DOHH2 (cell line): Measurements from ENCODE around the gene BET1.

ENCODE experiments used
- EZH2phosphoT487 ChIP-seq: fragments of 200-600 bp; sonication (generic); IDR thresholded peaks from 2 replicates; pipeline ENCODE4 v1.6.1; 2017; ENCODE audit warnings: borderline replicate concordance, mild to moderate bottlenecking, antibody characterized with exemption, low read length, moderate library complexity, mixed read lengths
- TF ChIP-seq, protein P1 (sequence below): fragments of 200-600 bp; sonication (generic); IDR thresholded peaks from one replicate; pipeline ENCODE4 v1.5.1; 2014; ENCODE audit warnings: antibody characterized with exemption, mild to moderate bottlenecking, low read depth, low read length; ENCODE audit not compliant: poor library complexity, severe bottlenecking

DNA sequence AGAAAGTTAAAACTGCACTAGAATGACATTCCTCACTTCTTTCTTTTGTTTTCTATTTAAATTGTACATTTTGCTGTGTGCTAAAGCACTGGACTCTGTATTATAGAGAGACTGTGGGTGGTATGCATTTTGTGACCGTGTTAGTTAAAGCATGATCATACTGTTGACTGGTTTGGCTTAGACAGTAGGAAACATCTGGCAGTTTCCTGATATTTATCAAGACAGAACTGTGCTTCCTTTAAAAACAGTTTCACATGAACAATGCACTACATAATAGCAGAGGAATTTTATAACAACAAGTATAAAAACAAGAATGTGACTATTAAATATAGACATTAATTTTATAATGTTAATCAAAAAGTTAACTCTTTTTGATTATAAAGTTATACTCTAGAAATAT lies 59.5 kb downstream of the BET1 start:
- TF ChIP-seq, protein P1, sequence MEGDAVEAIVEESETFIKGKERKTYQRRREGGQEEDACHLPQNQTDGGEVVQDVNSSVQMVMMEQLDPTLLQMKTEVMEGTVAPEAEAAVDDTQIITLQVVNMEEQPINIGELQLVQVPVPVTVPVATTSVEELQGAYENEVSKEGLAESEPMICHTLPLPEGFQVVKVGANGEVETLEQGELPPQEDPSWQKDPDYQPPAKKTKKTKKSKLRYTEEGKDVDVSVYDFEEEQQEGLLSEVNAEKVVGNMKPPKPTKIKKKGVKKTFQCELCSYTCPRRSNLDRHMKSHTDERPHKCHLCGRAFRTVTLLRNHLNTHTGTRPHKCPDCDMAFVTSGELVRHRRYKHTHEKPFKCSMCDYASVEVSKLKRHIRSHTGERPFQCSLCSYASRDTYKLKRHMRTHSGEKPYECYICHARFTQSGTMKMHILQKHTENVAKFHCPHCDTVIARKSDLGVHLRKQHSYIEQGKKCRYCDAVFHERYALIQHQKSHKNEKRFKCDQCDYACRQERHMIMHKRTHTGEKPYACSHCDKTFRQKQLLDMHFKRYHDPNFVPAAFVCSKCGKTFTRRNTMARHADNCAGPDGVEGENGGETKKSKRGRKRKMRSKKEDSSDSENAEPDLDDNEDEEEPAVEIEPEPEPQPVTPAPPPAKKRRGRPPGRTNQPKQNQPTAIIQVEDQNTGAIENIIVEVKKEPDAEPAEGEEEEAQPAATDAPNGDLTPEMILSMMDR = no peak
- TF ChIP-seq EZH2phosphoT487 = no peak
